Progenitor cell of endocrine pancreas (in vitro differentiated cells): ENCODE data around the gene FKBP2. TPM values are rescaled to one million over a fixed set of nuclear protein-coding genes. Genes with fewer than 3 reads are reported as not detected.

Source experiments
- DNase-seq: peaks from one replicate; pipeline ENCODE4 v3.0.0; 2021; ENCODE audit warnings: low spot score; ENCODE audit not compliant: unreplicated experiment
- H3K27ac Mint-ChIP-seq: 2 replicates; pipeline ENCODE4 v1.8.0; 2021; ENCODE audit warnings: mild to moderate bottlenecking, moderate library complexity, mixed read lengths
- H3K27me3 Mint-ChIP-seq: 2 replicates; pipeline ENCODE4 v1.8.0; 2021; ENCODE audit warnings: mixed read lengths
- H3K36me3 Mint-ChIP-seq: 2 replicates; pipeline ENCODE4 v1.8.0; 2022; ENCODE audit warnings: mixed read lengths; ENCODE audit not compliant: insufficient read depth
- H3K4me1 Mint-ChIP-seq: 2 replicates; pipeline ENCODE4 v1.8.0; 2021; ENCODE audit warnings: low read depth, mixed read lengths
- H3K4me3 Mint-ChIP-seq: 2 replicates; pipeline ENCODE4 v1.8.0; 2021; ENCODE audit warnings: low read depth, mild to moderate bottlenecking, moderate library complexity, mixed read lengths
- H3K9me3 Mint-ChIP-seq: 2 replicates; pipeline ENCODE4 v1.8.0; 2021; ENCODE audit warnings: low read depth, mixed read lengths
- total RNA-seq: library from RNA; stranded (reverse); gene quantifications from 2 replicates; pipeline ENCODE4 v1.2.1, GENCODE V29; 2021
- TF ChIP-seq, protein P1 (sequence below): fragments of 200-600 bp; sonication (generic); IDR thresholded peaks from one replicate; pipeline ENCODE4 v1.5.0; 2021; ENCODE audit warnings: antibody characterized with exemption, mild to moderate bottlenecking; ENCODE audit not compliant: unreplicated experiment

The FKBP2 gene
- total RNA-seq, 1 donor from 2014 or later = 57.7 TPM

DNA sequence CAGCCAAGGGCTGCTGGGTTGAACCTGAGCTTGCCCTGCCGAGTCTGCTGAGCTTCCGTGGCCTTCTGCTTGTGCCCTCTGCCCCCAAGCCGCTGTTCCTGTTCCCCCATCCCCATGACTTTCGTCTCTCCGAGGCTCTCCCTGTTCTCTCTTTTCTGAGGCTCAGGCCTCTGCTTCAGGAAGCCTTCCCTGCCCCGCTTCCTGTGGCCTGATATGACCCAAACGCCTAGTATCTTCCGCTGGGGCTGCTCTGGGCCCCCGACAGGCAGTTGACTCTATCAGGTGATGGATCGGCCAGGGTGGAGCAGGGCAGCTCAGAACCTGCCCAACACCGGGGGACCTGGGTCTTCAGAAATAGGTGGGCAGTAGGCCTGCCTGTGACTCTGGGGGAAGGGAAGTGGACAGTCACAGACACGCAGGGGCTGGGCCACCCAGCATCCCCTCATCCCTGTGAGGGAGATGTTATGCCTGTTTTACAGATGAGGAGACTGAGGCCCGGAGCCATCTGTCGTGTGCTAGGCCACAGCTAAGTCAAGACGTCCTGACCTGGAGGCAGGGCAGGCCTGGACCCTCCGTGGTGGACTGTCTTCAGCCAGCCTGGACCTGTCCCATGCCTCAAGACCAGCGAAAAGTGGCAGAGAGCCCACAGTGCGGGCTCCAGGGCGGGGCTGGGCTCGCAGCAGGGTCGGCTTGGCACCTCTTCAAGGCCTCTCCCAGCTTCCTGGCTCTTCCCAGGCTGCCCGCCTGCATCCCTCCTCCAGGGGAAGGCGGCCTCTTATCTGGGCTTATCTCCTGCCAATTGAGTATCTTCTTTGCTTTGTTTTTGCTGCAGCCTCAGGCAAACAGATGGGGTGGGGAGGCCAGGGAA, 27.4 kb downstream of the FKBP2 start:
- no peaks in the 10 kb centered on the region for H3K27me3 Mint-ChIP-seq
- H3K4me3 Mint-ChIP-seq = peak overlapping the region; percentile 98
- TF ChIP-seq, protein P1, sequence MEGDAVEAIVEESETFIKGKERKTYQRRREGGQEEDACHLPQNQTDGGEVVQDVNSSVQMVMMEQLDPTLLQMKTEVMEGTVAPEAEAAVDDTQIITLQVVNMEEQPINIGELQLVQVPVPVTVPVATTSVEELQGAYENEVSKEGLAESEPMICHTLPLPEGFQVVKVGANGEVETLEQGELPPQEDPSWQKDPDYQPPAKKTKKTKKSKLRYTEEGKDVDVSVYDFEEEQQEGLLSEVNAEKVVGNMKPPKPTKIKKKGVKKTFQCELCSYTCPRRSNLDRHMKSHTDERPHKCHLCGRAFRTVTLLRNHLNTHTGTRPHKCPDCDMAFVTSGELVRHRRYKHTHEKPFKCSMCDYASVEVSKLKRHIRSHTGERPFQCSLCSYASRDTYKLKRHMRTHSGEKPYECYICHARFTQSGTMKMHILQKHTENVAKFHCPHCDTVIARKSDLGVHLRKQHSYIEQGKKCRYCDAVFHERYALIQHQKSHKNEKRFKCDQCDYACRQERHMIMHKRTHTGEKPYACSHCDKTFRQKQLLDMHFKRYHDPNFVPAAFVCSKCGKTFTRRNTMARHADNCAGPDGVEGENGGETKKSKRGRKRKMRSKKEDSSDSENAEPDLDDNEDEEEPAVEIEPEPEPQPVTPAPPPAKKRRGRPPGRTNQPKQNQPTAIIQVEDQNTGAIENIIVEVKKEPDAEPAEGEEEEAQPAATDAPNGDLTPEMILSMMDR = no peak
- peak overlapping the region; percentile 90 for H3K27ac Mint-ChIP-seq
- no peaks in the 10 kb centered on the region for H3K9me3 Mint-ChIP-seq
- no peak for DNase-seq
- H3K4me1 Mint-ChIP-seq = peaks cover 12% of the 10 kb centered on the region
- H3K36me3 Mint-ChIP-seq = peaks cover 2% of the 10 kb centered on the region

DNA sequence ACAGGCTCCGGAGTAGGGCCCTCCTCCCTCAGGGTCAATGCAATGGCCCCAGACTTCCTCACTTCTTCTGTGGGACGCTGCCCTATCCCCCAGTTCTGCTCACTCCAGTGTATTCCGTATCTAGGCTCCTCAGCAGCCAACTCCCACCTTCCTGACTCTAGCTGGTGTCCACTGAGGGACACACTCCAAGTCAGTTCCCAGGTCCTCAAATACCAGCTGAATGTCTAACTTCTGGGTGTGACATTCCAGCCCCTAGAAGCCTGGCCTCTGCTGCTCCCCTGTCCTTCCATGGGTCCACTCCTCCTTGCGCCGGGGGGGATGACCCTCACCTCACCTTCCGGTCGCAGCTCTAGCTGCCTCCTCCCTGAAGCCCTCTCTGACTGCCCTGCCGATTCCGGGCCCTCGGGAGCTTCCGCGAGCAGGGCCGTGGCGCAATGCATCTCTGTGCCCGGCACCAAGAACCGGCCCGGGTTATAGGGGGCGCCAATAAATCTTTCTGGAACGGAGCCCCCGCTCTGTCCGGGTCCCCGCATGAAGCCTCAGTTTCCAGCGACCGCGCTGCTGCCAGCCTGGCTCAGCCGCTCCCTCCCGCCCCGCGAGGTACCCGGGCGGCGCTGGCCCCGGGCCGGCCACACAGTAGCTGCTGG, 28.1 kb downstream of the FKBP2 start:
- peaks cover 2% of the 10 kb centered on the region for H3K36me3 Mint-ChIP-seq
- H3K27me3 Mint-ChIP-seq = no peaks in the 10 kb centered on the region
- H3K4me1 Mint-ChIP-seq = peaks cover 12% of the 10 kb centered on the region
- H3K27ac Mint-ChIP-seq = peak overlapping the region; percentile 90
- no peak for DNase-seq
- TF ChIP-seq, protein P1 = no peak
- no peaks in the 10 kb centered on the region for H3K9me3 Mint-ChIP-seq
- peak overlapping the region; percentile 98 for H3K4me3 Mint-ChIP-seq

DNA sequence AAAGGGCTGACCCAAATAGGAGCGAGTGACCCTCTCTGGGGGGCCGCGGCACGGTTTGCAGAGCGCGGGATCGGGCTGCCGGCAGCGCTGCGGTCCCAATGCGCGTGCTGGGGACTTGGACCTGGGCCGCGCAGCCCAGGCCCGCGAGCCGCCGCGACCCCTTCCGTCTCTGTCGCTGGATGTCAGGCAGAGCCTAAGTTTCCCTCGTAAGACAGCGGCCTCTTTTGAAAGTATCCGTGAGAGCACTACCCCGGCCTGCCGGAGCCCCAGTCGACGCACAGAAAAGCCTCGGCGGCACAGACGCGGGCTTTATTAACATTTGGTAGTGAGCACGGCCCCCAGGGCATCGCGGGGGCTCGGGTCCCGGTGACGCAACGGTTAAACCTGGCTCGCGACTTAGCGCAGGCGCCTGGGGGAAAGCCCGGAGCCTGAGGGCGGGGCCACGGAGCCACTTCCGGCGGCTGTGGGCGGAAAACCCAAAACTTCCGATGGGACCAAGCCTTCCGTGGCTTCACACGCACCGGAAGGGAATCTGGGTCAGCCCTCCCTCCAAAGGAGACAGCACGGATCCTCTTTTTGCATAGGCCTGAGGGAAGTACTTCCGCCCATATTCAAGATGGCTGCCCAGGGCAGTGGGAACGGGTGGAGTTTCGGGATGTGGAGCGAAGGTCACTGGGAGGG, 28.8 kb downstream of the FKBP2 start:
- peak; percentile 91 for DNase-seq
- no peaks in the 10 kb centered on the region for H3K9me3 Mint-ChIP-seq
- no peaks in the 10 kb centered on the region for H3K27me3 Mint-ChIP-seq
- peak overlapping the region; percentile 98 for H3K4me3 Mint-ChIP-seq
- TF ChIP-seq, protein P1 = peak; percentile 19
- peaks cover 2% of the 10 kb centered on the region for H3K36me3 Mint-ChIP-seq
- H3K4me1 Mint-ChIP-seq = peaks cover 12% of the 10 kb centered on the region
- peak overlapping the region; percentile 99 for H3K27ac Mint-ChIP-seq

DNA sequence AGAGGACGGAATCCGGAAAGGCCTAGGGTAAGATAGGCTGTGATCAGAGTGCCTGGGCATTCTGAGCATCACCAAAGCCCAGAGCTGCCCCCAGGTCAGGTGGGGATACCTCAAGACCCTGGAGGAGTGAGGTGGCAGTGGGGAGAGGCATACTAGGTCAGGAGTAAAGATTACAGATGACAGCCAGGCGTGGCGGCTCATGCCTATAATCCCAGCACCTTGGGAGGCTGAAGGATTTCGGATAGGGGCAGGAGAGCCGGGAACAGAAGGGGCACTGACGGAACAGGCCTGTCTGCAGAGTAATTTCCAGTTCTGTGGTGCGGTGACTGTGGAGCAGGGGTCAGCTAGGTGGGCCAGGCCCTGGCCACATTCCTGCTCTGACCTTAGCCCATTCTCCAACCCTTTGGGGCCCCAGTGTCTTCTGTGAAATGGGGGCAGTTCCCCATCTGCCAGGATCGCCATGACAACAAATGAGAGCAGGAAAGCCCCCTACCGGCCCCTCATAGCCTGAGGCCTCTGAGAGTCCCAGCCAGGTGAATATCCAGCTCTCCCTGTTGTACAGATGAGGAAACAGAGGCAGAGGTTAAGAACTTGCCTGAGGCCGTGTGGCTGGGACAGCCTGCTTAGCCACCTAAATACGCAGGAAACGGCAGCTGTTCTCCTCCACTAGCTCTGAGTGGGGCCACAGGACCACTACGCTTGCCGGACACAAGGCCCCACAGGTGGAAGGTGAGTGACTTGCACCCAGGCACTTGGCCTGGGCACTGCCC, 34.3 kb downstream of the FKBP2 start:
- H3K9me3 Mint-ChIP-seq = no peaks in the 10 kb centered on the region
- peaks cover 6% of the 10 kb centered on the region for H3K4me1 Mint-ChIP-seq
- H3K27me3 Mint-ChIP-seq = no peaks in the 10 kb centered on the region
- peaks cover 7% of the 10 kb centered on the region for H3K36me3 Mint-ChIP-seq
- H3K4me3 Mint-ChIP-seq = no peak overlapping the region
- H3K27ac Mint-ChIP-seq = no peak overlapping the region
- no peak for DNase-seq
- TF ChIP-seq, protein P1 = no peak
